Activated naive CD8-positive, alpha-beta T cell (primary cell): ENCODE measurements around the gene MARK4.
"Not testable (repeated sequence)": the region's sequence is repeated elsewhere in the genome, so short reads cannot be mapped to it uniquely, and the experiment has no call there.

Experiments used
- H3K27ac Mint-ChIP-seq: one replicate; pipeline ENCODE4 v1.8.0; 2021; ENCODE audit warnings: mixed read lengths
- H3K27me3 Mint-ChIP-seq: one replicate; pipeline ENCODE4 v1.8.0; 2021; ENCODE audit warnings: mixed read lengths
- H3K36me3 Mint-ChIP-seq: one replicate; pipeline ENCODE4 v1.8.0; 2021; ENCODE audit warnings: mixed read lengths
- H3K4me1 Mint-ChIP-seq: one replicate; pipeline ENCODE4 v1.8.0; 2021; ENCODE audit warnings: low read depth, mixed read lengths
- H3K4me3 Mint-ChIP-seq: one replicate; pipeline ENCODE4 v1.8.0; 2021; ENCODE audit warnings: mild to moderate bottlenecking, mixed read lengths
- H3K9me3 Mint-ChIP-seq: one replicate; pipeline ENCODE4 v1.8.0; 2021; ENCODE audit warnings: low read depth, mixed read lengths

Gene MARK4

GRCh38 chr19:45303269-45304060 lies 52.4 kb downstream of the MARK4 start:
- Mint-ChIP-seq H3K9me3 (peaks cover 3% of the 10 kb centered on the region), H3K4me3 (no peak overlapping the region), H3K4me1 (no peaks in the 10 kb centered on the region), H3K36me3 (peaks cover 8% of the 10 kb centered on the region), H3K27me3 (no peaks in the 10 kb centered on the region), H3K27ac (no peak overlapping the region)

DNA sequence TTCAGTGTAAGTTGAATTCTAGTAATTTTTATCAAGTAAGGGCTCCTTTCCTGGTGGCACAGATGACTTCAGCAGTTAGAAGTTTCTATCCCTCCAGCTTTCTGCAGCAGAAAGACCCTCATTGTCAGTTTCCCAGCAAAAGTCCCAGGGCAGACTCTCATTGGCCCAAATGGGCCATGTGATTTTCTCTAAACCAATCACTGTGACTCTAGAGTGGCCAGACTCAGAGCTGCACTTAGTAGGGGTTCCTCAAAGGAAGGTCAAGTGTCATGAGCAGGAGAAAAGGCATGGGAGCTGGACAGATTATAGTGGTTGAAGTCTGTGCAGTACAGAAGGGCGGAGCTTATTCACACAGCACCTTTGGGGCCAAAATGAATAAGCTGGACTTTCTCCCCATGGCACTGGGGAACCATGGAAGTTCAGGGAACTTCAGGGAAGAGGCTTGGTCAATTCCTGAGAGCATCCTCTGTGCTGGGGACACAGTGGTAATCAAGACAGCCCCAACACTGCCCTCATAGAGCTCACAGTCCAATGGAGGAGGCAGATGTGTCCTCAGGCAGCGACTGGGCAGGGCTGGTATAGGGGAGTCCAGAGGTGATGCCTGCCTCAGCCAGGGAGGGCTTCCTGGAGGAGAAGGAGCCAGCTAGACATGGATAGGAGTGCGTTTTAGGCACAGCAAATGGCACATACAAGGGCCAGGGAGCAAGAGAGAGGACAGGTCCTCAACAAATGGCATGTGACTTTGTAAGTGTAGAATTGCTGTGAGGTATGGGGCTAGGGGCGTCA lies 53.3 kb downstream of the MARK4 start:
- H3K4me1 Mint-ChIP-seq, result no peaks in the 10 kb centered on the region
- H3K27me3 Mint-ChIP-seq, result no peaks in the 10 kb centered on the region
- H3K36me3 Mint-ChIP-seq, result peaks cover 7% of the 10 kb centered on the region
- H3K4me3 Mint-ChIP-seq, result no peak overlapping the region
- H3K27ac Mint-ChIP-seq, result no peak overlapping the region
- H3K9me3 Mint-ChIP-seq, result peaks cover 3% of the 10 kb centered on the region

- H3K4me1 Mint-ChIP-seq, result no peaks in the 10 kb centered on the region
Observed at GRCh38 chr19:45305007-45305406, 53.9 kb downstream of the MARK4 start.

DNA sequence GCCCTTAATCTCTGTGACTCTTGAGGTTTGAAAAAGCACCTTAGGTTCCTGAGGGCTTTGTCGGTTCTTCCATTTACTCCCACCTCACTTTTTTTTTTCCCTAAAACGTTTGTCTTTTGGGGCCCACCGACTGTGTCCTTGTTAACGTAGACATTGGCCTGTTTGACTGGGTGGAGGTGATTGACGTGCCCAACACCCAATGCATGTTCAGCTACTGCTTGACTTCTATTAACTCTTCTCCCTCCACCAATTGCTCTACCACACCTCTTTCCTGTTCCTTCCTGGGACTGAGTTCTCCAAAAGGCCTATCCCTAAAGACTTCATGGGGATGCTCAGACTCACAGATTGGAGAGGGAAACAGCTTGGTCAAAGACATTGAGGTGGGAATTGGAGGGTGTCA lies 54.4 kb downstream of the MARK4 start:
- H3K4me3 Mint-ChIP-seq, result no peak overlapping the region
- H3K27ac Mint-ChIP-seq, result no peak overlapping the region
- peaks cover 2% of the 10 kb centered on the region for H3K36me3 Mint-ChIP-seq

More at GRCh38 chr19:45305007-45305406, 53.9 kb downstream of the MARK4 start:
- H3K9me3 Mint-ChIP-seq, result peaks cover 3% of the 10 kb centered on the region
- H3K27ac Mint-ChIP-seq, result no peak overlapping the region
- H3K27me3 Mint-ChIP-seq, result no peaks in the 10 kb centered on the region
- H3K4me3 Mint-ChIP-seq, result no peak overlapping the region
- peaks cover 4% of the 10 kb centered on the region for H3K36me3 Mint-ChIP-seq

GRCh38 chr19:45306040-45306439 lies 55.0 kb downstream of the MARK4 start:
- H3K27me3 Mint-ChIP-seq, result no peaks in the 10 kb centered on the region
- H3K4me1 Mint-ChIP-seq, result no peaks in the 10 kb centered on the region
- peaks cover 3% of the 10 kb centered on the region for H3K9me3 Mint-ChIP-seq
- no peak overlapping the region for H3K4me3 Mint-ChIP-seq
- H3K27ac Mint-ChIP-seq, result no peak overlapping the region
- peaks cover 2% of the 10 kb centered on the region for H3K36me3 Mint-ChIP-seq

More for the DNA sequence above, 54.4 kb downstream of the MARK4 start:
- Mint-ChIP-seq H3K9me3 (peaks cover 3% of the 10 kb centered on the region), H3K27me3 (no peaks in the 10 kb centered on the region), H3K4me1 (no peaks in the 10 kb centered on the region)

DNA sequence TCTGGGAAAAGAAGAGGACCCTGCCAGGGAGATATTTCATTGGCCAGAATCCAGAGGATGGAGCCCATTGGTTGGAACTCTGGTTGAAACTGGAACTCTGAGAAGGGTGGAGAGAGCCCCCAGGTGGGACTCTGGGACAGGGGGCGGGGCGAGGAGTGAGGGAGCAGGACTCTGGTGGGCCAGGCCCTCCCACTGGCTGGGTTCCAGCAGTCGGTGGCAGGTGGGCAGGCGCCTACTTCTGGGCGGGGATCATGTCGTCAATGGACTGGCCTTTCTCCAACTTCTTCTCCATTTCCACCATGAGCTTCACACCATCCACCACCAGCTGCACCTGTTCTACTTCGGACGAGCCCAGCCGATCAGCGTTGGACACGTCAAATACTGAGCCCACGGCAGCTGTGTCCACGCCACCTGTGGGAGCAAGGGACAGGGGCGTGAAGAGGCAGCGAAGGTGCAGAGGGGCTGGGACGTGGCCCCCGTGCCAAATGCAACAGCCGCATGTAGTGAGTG lies 55.5 kb downstream of the MARK4 start:
- H3K36me3 Mint-ChIP-seq, result peaks cover 2% of the 10 kb centered on the region
- no peaks in the 10 kb centered on the region for H3K4me1 Mint-ChIP-seq
- H3K27me3 Mint-ChIP-seq, result peaks cover 1% of the 10 kb centered on the region
- no peak overlapping the region for H3K27ac Mint-ChIP-seq
- H3K4me3 Mint-ChIP-seq, result no peak overlapping the region
- peaks cover 3% of the 10 kb centered on the region for H3K9me3 Mint-ChIP-seq

- no peaks in the 10 kb centered on the region for H3K4me1 Mint-ChIP-seq
- H3K27me3 Mint-ChIP-seq, result peaks cover 1% of the 10 kb centered on the region
- no peaks in the 10 kb centered on the region for H3K36me3 Mint-ChIP-seq
- H3K9me3 Mint-ChIP-seq, result peaks cover 3% of the 10 kb centered on the region
- no peak overlapping the region for H3K27ac Mint-ChIP-seq
- H3K4me3 Mint-ChIP-seq, result no peak overlapping the region
Observed at GRCh38 chr19:45307361-45307760, 56.3 kb downstream of the MARK4 start.

GRCh38 chr19:45309322-45309721 lies 58.3 kb downstream of the MARK4 start:
- H3K4me3 Mint-ChIP-seq, H3K4me1 Mint-ChIP-seq, H3K27ac Mint-ChIP-seq, H3K9me3 Mint-ChIP-seq, H3K36me3 Mint-ChIP-seq, H3K27me3 Mint-ChIP-seq: not testable (repeated sequence)

DNA sequence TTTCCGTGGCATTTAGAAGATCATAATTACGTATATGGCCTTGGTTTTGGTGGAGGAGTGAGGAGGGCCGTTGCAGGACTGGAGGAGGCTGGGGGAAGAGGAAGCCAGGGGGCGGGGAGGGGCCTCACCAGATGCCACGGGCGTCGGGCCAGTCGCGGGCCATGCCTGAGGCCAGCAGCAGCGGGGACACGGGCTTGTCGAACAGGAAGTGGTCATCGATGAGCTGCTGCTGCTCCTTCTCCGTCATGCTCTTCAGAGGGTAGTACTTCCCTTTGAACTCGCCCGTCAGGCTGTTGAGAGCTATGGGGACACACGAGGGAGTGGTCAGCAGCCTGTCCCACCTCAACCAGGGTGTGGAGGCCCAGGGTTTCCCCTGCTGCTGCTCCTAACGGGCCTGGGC lies 60.5 kb downstream of the MARK4 start:
- Mint-ChIP-seq H3K9me3 (no peaks in the 10 kb centered on the region), H3K27me3 (peaks cover 9% of the 10 kb centered on the region), H3K4me3 (no peak overlapping the region), H3K27ac (no peak overlapping the region), H3K36me3 (no peaks in the 10 kb centered on the region), H3K4me1 (no peaks in the 10 kb centered on the region)

GRCh38 chr19:45312285-45312684 lies 61.2 kb downstream of the MARK4 start:
- not testable (repeated sequence) for H3K4me3 Mint-ChIP-seq, H3K9me3 Mint-ChIP-seq, H3K27ac Mint-ChIP-seq, H3K36me3 Mint-ChIP-seq, H3K4me1 Mint-ChIP-seq
- peaks cover 11% of the 10 kb centered on the region for H3K27me3 Mint-ChIP-seq

DNA sequence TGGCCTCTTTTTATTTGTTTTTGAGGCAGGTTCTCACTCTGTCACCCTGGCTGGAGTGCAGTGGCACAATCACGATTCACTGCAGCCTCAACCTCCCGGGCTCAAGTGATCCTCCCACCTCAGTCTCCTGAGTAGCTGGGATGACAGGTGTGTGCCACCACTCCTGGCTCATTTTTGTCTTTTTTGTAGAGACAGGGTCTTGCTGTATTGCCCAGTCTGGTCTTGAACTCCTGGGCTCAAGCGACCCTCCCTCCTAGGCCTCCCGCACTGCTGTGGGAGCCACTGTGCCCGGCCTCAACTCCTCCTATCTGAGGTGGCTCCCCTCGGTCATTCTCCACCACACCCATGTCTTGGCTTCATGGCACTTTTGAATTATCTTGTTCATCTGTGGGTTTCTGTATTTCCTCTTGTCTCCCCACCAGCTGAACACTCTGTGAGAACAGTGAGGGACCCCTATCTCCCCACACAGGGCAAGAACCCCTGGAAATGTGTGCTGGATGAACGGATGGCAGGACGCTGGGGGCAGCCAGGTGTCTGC lies 63.7 kb downstream of the MARK4 start:
- no peaks in the 10 kb centered on the region for H3K9me3 Mint-ChIP-seq
- no peak overlapping the region for H3K27ac Mint-ChIP-seq
- no peak overlapping the region for H3K4me3 Mint-ChIP-seq
- H3K36me3 Mint-ChIP-seq, result no peaks in the 10 kb centered on the region
- peaks cover 16% of the 10 kb centered on the region for H3K27me3 Mint-ChIP-seq
- no peaks in the 10 kb centered on the region for H3K4me1 Mint-ChIP-seq

GRCh38 chr19:45315304-45315703 lies 64.2 kb downstream of the MARK4 start:
- no peak overlapping the region for H3K4me3 Mint-ChIP-seq
- no peaks in the 10 kb centered on the region for H3K4me1 Mint-ChIP-seq
- no peaks in the 10 kb centered on the region for H3K9me3 Mint-ChIP-seq
- H3K27me3 Mint-ChIP-seq, result peaks cover 16% of the 10 kb centered on the region
- H3K27ac Mint-ChIP-seq, result no peak overlapping the region
- H3K36me3 Mint-ChIP-seq, result no peaks in the 10 kb centered on the region

DNA sequence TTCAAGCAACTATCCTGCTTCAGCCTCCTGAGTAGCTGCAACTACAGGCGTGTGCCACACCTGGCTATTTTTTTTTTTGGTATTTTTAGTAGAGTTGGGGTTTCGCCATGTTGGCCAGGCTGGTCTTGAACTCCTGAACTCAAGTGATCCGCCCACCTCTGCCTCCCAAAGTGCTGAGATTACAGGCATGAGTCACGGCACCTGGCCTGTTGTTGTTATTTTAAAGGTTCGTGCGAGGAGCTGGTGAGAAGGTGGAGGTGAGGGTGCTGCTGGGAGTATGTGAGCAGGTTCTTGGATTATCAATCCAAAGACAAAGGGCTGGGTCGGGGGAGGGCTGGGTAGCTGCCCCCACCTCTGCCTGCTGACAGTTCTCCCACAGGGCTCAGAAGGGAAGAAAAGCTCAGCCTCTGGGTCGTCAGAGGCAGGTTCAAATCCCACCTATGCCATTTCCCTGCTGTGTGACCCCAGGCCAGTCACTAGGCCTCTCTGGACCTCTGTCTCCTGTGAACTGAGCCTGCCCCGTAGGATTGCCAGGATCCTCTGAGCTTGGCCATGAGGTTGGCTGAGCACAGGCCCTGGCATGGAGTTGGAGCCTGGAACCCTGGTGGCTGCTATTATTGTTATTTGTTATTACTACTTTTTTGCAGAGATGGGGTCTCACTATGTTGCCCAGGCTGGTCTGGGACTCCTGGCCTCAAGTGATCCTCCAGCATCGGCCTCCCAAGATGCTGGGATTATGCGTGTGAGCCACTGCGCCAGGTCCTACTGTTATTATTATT lies 70.1 kb downstream of the MARK4 start:
- H3K27me3 Mint-ChIP-seq, result peaks cover 12% of the 10 kb centered on the region
- H3K9me3 Mint-ChIP-seq, result no peaks in the 10 kb centered on the region
- no peak overlapping the region for H3K4me3 Mint-ChIP-seq
- H3K36me3 Mint-ChIP-seq, result no peaks in the 10 kb centered on the region
- H3K4me1 Mint-ChIP-seq, result no peaks in the 10 kb centered on the region
- no peak overlapping the region for H3K27ac Mint-ChIP-seq

DNA sequence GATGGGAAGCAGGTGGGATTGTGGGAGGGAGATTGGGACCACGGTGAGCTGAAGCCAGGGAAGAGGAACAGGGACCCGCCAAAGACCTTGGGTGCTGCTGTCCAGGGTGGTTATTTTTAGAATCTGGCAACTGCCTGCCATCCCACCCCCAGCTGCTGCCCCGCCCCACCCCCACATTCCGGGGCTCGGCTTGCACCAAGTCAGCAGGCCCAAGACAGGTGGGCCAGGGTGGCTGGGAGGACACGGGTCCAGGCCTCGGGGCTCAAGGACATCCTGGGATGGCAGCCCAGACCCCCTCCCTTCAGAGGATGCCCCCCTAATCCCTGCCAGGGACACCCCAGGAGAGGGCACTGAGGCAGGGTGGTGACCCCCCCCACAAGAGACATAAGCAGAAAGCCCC lies 70.8 kb downstream of the MARK4 start:
- no peaks in the 10 kb centered on the region for H3K4me1 Mint-ChIP-seq
- H3K4me3 Mint-ChIP-seq, result no peak overlapping the region
- H3K27me3 Mint-ChIP-seq, result peaks cover 9% of the 10 kb centered on the region
- H3K27ac Mint-ChIP-seq, result no peak overlapping the region
- no peaks in the 10 kb centered on the region for H3K9me3 Mint-ChIP-seq
- H3K36me3 Mint-ChIP-seq, result no peaks in the 10 kb centered on the region
